Measurements from ENCODE around the gene AGO1. TPM values are rescaled to one million over a fixed set of nuclear protein-coding genes. Genes with fewer than 3 reads are reported as not detected.

Gene AGO1
- 10 to 100 TPM; 20.8 to 21.0 TPM for total RNA-seq

DNA sequence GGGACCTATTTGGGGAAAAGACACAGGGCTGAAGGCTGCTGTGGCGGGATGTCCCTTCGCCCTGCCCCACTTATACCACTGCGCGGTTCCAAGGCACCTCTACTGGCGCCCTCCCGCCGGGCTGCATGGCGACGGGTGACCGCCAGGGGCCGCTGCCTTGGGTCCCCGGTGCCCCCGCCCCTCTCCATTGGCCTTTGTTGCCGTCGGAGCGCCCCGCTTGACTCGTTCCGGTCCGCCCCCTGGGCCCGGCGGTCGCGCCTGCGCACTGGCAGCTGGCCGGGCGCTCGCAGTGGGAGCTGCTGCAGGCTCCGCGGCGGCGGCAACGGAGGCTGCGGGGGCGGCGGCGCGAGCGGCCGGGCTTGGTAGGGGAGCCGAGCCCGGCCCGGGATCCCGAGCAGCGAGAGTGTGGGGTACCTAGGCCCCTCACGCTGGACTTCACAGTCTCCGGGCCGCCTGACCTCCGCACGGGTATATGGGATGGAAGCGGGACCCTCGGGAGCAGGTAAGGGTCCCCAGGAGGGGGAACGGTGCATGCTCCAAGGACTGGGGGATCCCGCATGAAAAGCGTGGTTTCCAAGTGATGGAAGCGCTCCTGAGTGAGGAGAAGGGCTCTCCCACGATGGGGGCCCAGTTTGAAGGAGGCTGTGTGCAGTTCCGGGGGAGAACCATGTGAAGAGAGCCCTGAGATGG is at the start of gene AGO1:
Gene AGO1, plus strand, starts transcription at position 265 of the 690 bp plus-strand sequence. Its CDS starts 213 bp downstream, at position 478.
- no peaks in the 10 kb centered on the region for H3K36me3 Mint-ChIP-seq (ENCODE audit: low read depth)
- H3K27me3 Mint-ChIP-seq = peaks cover 9% of the 10 kb centered on the region
- H3K9me3 Mint-ChIP-seq = no peaks in the 10 kb centered on the region
- CTCF ChIA-PET = interaction anchor here (0.6 to 3.5 kb wide), 37 partner anchors 9 to 372 kb away, joined by 3 to 24 read pairs (median 4); partner anchors contain the start of genes ADPRS, AGO3, CLSPN and KIAA0319L
- DNase-seq = peak; percentile 97
- POLR2A ChIA-PET = interaction anchor here (1.0 to 3.4 kb wide), 6 partner anchors 10 to 206 kb away, joined by 3 to 14 read pairs (median 4); partner anchors contain the start of genes ADPRS, AGO3 and CLSPN
- H3K27ac Mint-ChIP-seq = peak within 1 kb of the TSS; percentile 54
- H3K4me3 Mint-ChIP-seq = peak within 1 kb of the TSS; percentile 94
- H3K4me1 Mint-ChIP-seq = peaks cover 55% of the 10 kb centered on the region

- H3K9me3 Mint-ChIP-seq = no peaks in the 10 kb centered on the region
- CTCF ChIA-PET = interaction anchor here (1.1 kb wide), 1 partner anchor 50 kb away, joined by 3 read pairs; the partner anchor contains the start of gene AGO1
Measured at GRCh38 chr1:35833395-35833794, 49.6 kb upstream of the AGO1 start.

GRCh38 chr1:35834218-35834617 is 48.8 kb upstream of the AGO1 start:
- Mint-ChIP-seq H3K27me3 (no peaks in the 10 kb centered on the region), H3K36me3 (ENCODE audit: low read depth) (peaks cover 47% of the 10 kb centered on the region), H3K4me1 (no peaks in the 10 kb centered on the region), H3K4me3 (no peak overlapping the region), H3K9me3 (no peaks in the 10 kb centered on the region), H3K27ac (no peak overlapping the region)
- ChIA-PET POLR2A (no interaction called here), CTCF (no interaction called here)
- no peak for DNase-seq

More at GRCh38 chr1:35833395-35833794, 49.6 kb upstream of the AGO1 start:
- no peak overlapping the region for H3K4me3 Mint-ChIP-seq
- H3K4me1 Mint-ChIP-seq = no peaks in the 10 kb centered on the region
- POLR2A ChIA-PET = no interaction called here
- H3K27me3 Mint-ChIP-seq = no peaks in the 10 kb centered on the region
- H3K27ac Mint-ChIP-seq = no peak overlapping the region
- DNase-seq = no peak
- H3K36me3 Mint-ChIP-seq (ENCODE audit: low read depth) = peaks cover 47% of the 10 kb centered on the region

DNA sequence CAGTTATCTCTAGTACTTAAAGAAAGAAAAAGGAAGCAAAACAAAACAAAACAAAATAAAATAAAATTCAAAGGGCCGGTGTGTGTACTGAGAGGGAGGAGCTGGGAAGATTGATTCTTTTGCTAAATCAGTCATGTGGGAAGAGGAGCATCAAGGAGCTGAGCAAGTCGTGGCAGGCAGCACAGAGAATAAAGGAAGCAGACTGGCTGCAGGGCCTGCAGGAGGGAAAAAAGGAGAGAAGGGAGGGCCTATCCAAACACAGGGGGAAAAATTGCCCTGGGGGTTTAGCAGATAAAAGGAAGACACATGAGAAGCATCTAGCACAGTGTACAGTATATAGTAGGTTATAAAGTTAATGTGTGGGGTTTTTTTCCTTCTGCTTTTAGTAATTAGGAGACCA is 47.6 kb upstream of the AGO1 start:
- no peaks in the 10 kb centered on the region for H3K27me3 Mint-ChIP-seq
- POLR2A ChIA-PET = no interaction called here
- no peak overlapping the region for H3K4me3 Mint-ChIP-seq
- H3K36me3 Mint-ChIP-seq (ENCODE audit: low read depth) = peaks cover 47% of the 10 kb centered on the region
- no peaks in the 10 kb centered on the region for H3K4me1 Mint-ChIP-seq
- H3K9me3 Mint-ChIP-seq = no peaks in the 10 kb centered on the region
- CTCF ChIA-PET = no interaction called here
- no peak for DNase-seq
- no peak overlapping the region for H3K27ac Mint-ChIP-seq

DNA sequence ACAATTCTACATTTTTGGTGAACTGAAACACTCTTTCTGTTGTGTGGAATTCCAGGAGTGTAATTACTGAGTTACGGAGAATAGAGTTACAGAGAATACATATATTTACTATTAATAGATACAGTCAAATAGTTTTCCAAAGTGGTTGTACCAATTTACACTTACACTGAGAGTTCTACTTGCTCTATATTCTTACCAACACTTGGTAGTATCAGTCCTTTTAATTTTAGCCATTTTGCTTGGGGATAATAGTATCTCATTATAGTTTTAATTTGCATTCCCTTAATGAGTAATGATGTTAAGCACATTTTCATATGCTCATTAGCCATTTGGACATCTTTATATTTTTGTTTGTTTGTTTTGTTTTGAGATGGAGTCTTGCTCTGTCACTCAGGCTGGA is 46.3 kb upstream of the AGO1 start:
- H3K9me3 Mint-ChIP-seq = no peaks in the 10 kb centered on the region
- no peak overlapping the region for H3K27ac Mint-ChIP-seq
- H3K4me3 Mint-ChIP-seq = no peak overlapping the region
- no peaks in the 10 kb centered on the region for H3K27me3 Mint-ChIP-seq
- POLR2A ChIA-PET = no interaction called here
- CTCF ChIA-PET = no interaction called here
- H3K36me3 Mint-ChIP-seq (ENCODE audit: low read depth) = peaks cover 47% of the 10 kb centered on the region
- no peaks in the 10 kb centered on the region for H3K4me1 Mint-ChIP-seq
- no peak for DNase-seq

GRCh38 chr1:35838693-35839245 is 44.2 kb upstream of the AGO1 start:
- POLR2A ChIA-PET = no interaction called here
- DNase-seq = no peak
- Mint-ChIP-seq H3K9me3 (no peaks in the 10 kb centered on the region), H3K27ac (no peak overlapping the region), H3K4me3 (no peak overlapping the region), H3K4me1 (no peaks in the 10 kb centered on the region), H3K36me3 (ENCODE audit: low read depth) (peaks cover 47% of the 10 kb centered on the region), H3K27me3 (no peaks in the 10 kb centered on the region)
- CTCF ChIA-PET = no interaction called here

- H3K9me3 Mint-ChIP-seq = no peaks in the 10 kb centered on the region
- no peak for DNase-seq
- peaks cover 23% of the 10 kb centered on the region for H3K36me3 Mint-ChIP-seq (ENCODE audit: low read depth)
- ChIA-PET POLR2A (no interaction called here), CTCF (interaction anchor here (0.7 kb wide), 3 partner anchors 63 to 392 kb away, joined by 3 read pairs; no protein-coding TSS in a partner anchor)
- H3K4me3 Mint-ChIP-seq = no peak overlapping the region
- no peak overlapping the region for H3K27ac Mint-ChIP-seq
- no peaks in the 10 kb centered on the region for H3K4me1 Mint-ChIP-seq
- H3K27me3 Mint-ChIP-seq = no peaks in the 10 kb centered on the region
Measured at GRCh38 chr1:35844826-35845225, 38.2 kb upstream of the AGO1 start.

DNA sequence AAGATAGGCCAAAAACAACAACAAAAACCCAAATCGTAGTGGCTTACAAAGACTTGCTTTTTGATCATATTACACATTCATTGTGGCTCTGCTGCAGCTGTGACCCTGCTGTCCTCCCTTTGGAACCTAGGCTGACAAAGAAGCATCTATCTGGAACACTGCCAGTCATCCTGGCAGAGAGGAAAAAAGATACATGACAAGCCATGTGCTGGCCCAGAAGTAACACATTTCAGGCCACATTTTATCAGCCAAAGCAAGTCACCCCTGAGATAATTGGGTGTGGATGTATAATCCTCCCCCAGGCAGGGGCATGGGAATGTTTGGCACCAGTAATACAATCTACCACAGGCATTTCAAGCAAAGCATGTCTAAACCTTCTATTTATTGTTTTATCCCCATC is 37.2 kb upstream of the AGO1 start:
- H3K4me3 Mint-ChIP-seq = no peak overlapping the region
- H3K36me3 Mint-ChIP-seq (ENCODE audit: low read depth) = peaks cover 30% of the 10 kb centered on the region
- POLR2A ChIA-PET = no interaction called here
- DNase-seq = no peak
- no peaks in the 10 kb centered on the region for H3K9me3 Mint-ChIP-seq
- CTCF ChIA-PET = no interaction called here
- no peaks in the 10 kb centered on the region for H3K4me1 Mint-ChIP-seq
- H3K27ac Mint-ChIP-seq = no peak overlapping the region
- no peaks in the 10 kb centered on the region for H3K27me3 Mint-ChIP-seq

GRCh38 chr1:35847935-35848565 is 35.0 kb upstream of the AGO1 start:
- H3K27ac Mint-ChIP-seq = no peak overlapping the region

GRCh38 chr1:35850051-35850450 is 33.0 kb upstream of the AGO1 start:
- H3K36me3 Mint-ChIP-seq (ENCODE audit: low read depth) = peaks cover 38% of the 10 kb centered on the region
- no peaks in the 10 kb centered on the region for H3K27me3 Mint-ChIP-seq
- no peaks in the 10 kb centered on the region for H3K4me1 Mint-ChIP-seq
- no peak for DNase-seq
- POLR2A ChIA-PET = no interaction called here
- H3K4me3 Mint-ChIP-seq = no peak overlapping the region
- no peak overlapping the region for H3K27ac Mint-ChIP-seq
- no peaks in the 10 kb centered on the region for H3K9me3 Mint-ChIP-seq
- CTCF ChIA-PET = interaction anchor here (0.7 to 1.6 kb wide), 2 partner anchors 10 to 13 kb away, joined by 3 to 5 read pairs; no protein-coding TSS in a partner anchor

More at GRCh38 chr1:35847935-35848565, 35.0 kb upstream of the AGO1 start:
- Mint-ChIP-seq H3K4me1 (no peaks in the 10 kb centered on the region), H3K36me3 (ENCODE audit: low read depth) (peaks cover 29% of the 10 kb centered on the region), H3K9me3 (no peaks in the 10 kb centered on the region), H3K27me3 (no peaks in the 10 kb centered on the region), H3K4me3 (no peak overlapping the region)
- CTCF ChIA-PET = interaction anchor here (1.4 kb wide), 1 partner anchor 35 kb away, joined by 3 read pairs; the partner anchor contains the start of gene AGO1
- no peak for DNase-seq
- POLR2A ChIA-PET = no interaction called here

- no peak overlapping the region for H3K27ac Mint-ChIP-seq
- ChIA-PET CTCF (interaction anchor here (0.9 to 1.6 kb wide), 2 partner anchors 12 to 32 kb away, joined by 4 to 5 read pairs; partner anchors contain the start of gene AGO1), POLR2A (no interaction called here)
- H3K4me1 Mint-ChIP-seq = no peaks in the 10 kb centered on the region
- H3K4me3 Mint-ChIP-seq = no peak overlapping the region
- DNase-seq = no peak
- H3K36me3 Mint-ChIP-seq (ENCODE audit: low read depth) = peaks cover 42% of the 10 kb centered on the region
- H3K9me3 Mint-ChIP-seq = no peaks in the 10 kb centered on the region
- no peaks in the 10 kb centered on the region for H3K27me3 Mint-ChIP-seq
Measured at GRCh38 chr1:35850716-35851115, 32.3 kb upstream of the AGO1 start.

DNA sequence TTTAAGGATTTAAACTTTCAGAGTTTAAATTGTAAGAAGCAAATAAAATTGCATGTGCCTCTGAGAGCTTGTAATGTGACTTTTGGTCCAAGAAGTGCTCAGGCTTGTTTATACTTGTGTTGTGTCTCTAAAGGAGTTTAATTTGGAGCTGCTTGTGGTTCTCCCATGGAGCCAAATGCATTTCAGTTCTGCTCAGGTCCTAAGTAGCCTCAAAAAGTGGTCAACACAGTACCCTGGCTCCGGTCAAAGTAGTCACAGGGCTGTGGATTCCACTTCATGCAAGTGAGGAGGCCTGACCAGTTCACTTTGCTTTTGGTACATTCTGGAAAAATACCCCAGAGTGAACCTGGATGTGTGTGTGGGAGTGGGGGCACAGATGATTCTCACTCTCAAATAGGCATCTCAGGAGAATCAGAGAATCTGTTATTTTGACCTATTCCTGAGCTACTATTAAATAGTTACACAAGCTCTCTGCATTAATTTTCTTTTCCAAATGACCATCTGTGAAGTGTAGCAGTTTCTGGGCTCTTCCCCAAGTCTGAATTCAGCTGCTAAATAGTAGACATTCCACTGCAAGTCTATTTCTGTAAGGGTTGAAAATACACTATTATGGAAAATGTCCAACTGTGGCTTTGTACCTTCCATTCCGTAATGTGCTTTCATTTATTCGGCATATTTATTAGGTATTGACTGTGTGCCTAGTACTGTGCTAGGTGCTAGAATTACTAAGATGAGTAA is 31.7 kb upstream of the AGO1 start:
- H3K4me3 Mint-ChIP-seq = no peak overlapping the region
- H3K27me3 Mint-ChIP-seq = no peaks in the 10 kb centered on the region
- POLR2A ChIA-PET = no interaction called here
- H3K4me1 Mint-ChIP-seq = no peaks in the 10 kb centered on the region
- H3K27ac Mint-ChIP-seq = no peak overlapping the region
- H3K36me3 Mint-ChIP-seq (ENCODE audit: low read depth) = peaks cover 43% of the 10 kb centered on the region
- no peaks in the 10 kb centered on the region for H3K9me3 Mint-ChIP-seq
- CTCF ChIA-PET = interaction anchor here (0.9 to 1.6 kb wide), 2 partner anchors 12 to 32 kb away, joined by 4 to 5 read pairs; partner anchors contain the start of gene AGO1
- no peak for DNase-seq

DNA sequence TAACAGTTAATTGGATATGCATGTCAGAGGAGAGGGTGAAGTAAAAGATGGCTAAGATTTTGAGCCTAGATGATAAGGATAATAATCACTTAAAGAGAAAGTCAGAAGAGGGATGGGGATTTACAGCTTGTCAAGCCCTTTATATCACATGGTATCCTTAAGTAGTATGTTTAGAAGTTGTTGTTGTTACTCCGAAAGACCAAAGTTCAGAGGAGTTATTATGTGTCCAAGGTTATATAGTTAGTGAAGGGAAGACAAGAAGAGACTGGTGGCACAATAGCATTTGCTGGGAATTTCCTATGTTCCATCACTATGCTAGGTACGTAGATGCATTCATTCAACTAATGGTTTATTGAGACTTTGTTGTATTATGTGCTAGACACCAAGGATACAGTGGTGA is 30.8 kb upstream of the AGO1 start:
- DNase-seq = no peak
- H3K27me3 Mint-ChIP-seq = no peaks in the 10 kb centered on the region

More for the DNA sequence above, 30.8 kb upstream of the AGO1 start:
- no peaks in the 10 kb centered on the region for H3K9me3 Mint-ChIP-seq
- POLR2A ChIA-PET = no interaction called here
- H3K4me3 Mint-ChIP-seq = no peak overlapping the region
- H3K27ac Mint-ChIP-seq = no peak overlapping the region
- CTCF ChIA-PET = no interaction called here
- no peaks in the 10 kb centered on the region for H3K4me1 Mint-ChIP-seq
- peaks cover 44% of the 10 kb centered on the region for H3K36me3 Mint-ChIP-seq (ENCODE audit: low read depth)

All from activated CD4-positive, alpha-beta memory T cell treated with anti-CD3 and anti-CD28 coated beads, Interleukin-2, amount 10 ng/mL, durations not matched to agents 7 days and 5 days (primary cell).